Measurements from ENCODE around the gene UBA3. TPM values are rescaled to one million over a fixed set of nuclear protein-coding genes. Genes with fewer than 3 reads are reported as not detected.

UBA3 gene
- total and polyA plus RNA-seq, 2 donors (not counting 3 experiments of a cell fraction or from before 2014, with no cell fraction given) = 39.4 to 84.6 TPM

DNA sequence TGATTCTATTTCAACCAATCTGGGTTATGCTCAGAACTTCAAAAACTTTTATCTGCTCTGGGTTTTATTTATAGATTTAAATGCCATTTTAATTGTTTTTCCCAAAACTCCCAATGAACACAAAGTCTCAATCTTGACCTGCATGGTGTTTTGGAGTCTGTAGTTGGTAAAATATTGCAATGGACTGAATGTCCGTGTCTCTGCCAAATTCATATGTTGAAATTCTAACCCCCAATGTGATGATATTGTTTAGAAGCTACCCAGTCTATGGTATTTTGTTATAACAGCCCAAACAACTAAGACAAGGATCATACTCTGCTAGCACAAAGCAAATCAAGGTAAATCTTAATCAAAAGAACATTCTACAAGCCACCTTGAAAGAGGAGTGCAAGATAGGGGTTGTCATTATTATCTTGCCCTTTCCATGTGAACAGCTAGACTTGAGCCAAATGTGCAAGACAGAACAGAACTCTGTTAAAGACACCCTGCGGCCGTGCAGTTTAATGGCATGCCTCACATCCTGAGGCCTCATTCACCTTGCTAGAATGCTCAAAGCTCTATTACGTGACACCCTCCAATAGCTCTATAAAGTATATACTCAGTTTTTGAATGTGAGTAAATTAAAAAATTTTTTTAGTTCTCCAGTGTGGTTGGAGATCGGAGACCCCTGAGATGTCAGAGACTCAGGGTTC lies 74.2 kb downstream of the UBA3 start:
- H3K4me3 ChIP-seq (replicated peaks in 1 of 3; ENCODE audit: insufficient read depth in 1 of 3, low read depth in 1 of 3, low read length in 3 of 3) = no peak overlapping the region
- dilution Hi-C loops (cut with MboI; ENCODE audit: extremely low pct_ligation_motif_present, low sequenced_read_pairs) = no loop called here
- intact Hi-C loops (cut with micrococcal nuclease) = no loop called here
- FAIRE-seq (no peak), DNase-seq (ENCODE audit: low read depth, low spot score) (no peak)
- no TSS peak for BruUV-seq (replicated peaks)
- H3K9ac ChIP-seq (replicated peaks; ENCODE audit: extremely low read depth, insufficient read depth, low read length) = no peak overlapping the region
- no peaks in the 10 kb centered on the region for H4K20me1 ChIP-seq (replicated peaks; ENCODE audit: control insufficient read depth, extremely low read depth, insufficient read depth, low read length)
- peaks cover 23% of the 10 kb centered on the region for H3K4me1 ChIP-seq (ENCODE audit: control insufficient read depth, extremely low read depth, insufficient read depth, low read length)
- CTCF ChIA-PET = no interaction called here
- no peaks in the 10 kb centered on the region for H3K9me1 ChIP-seq (replicated peaks; ENCODE audit: control insufficient read depth, extremely low read depth, insufficient read depth, low read length)
- POLR2A ChIA-PET = no interaction called here
- TF ChIP-seq POLR2A (IDR thresholded peaks at IDR 0.05; ENCODE audit: low read depth, low read length) = no peak
- TF ChIP-seq FOS (IDR thresholded peaks at IDR 0.05; ENCODE audit: borderline replicate concordance, insufficient read depth, low read length) = no peak
- no peak for TF ChIP-seq JUN (IDR thresholded peaks at IDR 0.05; ENCODE audit: borderline replicate concordance, insufficient read depth, insufficient read length, low read depth)
- no peak for TF ChIP-seq MAX (IDR thresholded peaks at IDR 0.05; ENCODE audit: insufficient read depth, insufficient read length)
- TF ChIP-seq POLR2AphosphoS5 (IDR thresholded peaks at IDR 0.05; ENCODE audit: insufficient read depth, low read depth, low read length) = no peak
- TF ChIP-seq, protein P1, sequence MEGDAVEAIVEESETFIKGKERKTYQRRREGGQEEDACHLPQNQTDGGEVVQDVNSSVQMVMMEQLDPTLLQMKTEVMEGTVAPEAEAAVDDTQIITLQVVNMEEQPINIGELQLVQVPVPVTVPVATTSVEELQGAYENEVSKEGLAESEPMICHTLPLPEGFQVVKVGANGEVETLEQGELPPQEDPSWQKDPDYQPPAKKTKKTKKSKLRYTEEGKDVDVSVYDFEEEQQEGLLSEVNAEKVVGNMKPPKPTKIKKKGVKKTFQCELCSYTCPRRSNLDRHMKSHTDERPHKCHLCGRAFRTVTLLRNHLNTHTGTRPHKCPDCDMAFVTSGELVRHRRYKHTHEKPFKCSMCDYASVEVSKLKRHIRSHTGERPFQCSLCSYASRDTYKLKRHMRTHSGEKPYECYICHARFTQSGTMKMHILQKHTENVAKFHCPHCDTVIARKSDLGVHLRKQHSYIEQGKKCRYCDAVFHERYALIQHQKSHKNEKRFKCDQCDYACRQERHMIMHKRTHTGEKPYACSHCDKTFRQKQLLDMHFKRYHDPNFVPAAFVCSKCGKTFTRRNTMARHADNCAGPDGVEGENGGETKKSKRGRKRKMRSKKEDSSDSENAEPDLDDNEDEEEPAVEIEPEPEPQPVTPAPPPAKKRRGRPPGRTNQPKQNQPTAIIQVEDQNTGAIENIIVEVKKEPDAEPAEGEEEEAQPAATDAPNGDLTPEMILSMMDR (IDR thresholded peaks at IDR 0.05; ENCODE audit: extremely low read depth in 1 of 2, insufficient read depth in 1 of 2, low read depth in 1 of 2, low read length in 2 of 2) = no peak
- TF ChIP-seq GATA2 (IDR thresholded peaks at IDR 0.05; ENCODE audit: insufficient read depth, insufficient read length, low read depth, low read length) = no peak
- no peak for TF ChIP-seq MYC (IDR thresholded peaks at IDR 0.05; ENCODE audit: low read depth, low read length)
- TF ChIP-seq EZH2 (IDR thresholded peaks at IDR 0.05; ENCODE audit: borderline replicate concordance, low read depth, low read length, severe bottlenecking) = no peak
- no peaks in the 10 kb centered on the region for H3K27me3 ChIP-seq (ENCODE audit: control insufficient read depth in 2 of 2, insufficient read depth in 2 of 2, low read length in 2 of 2)
- H3K27ac ChIP-seq (ENCODE audit: insufficient read depth, low read depth, low read length) = no peak overlapping the region
- no peak overlapping the region for H3K4me2 ChIP-seq (ENCODE audit: insufficient read depth, low read length)
- H3K36me3 ChIP-seq (ENCODE audit: control insufficient read depth in 2 of 2, extremely low read depth in 1 of 2, insufficient read depth in 2 of 2, low read length in 2 of 2) = peaks cover 24 to 29% of the 10 kb centered on the region in 2 experiments
- H2AFZ ChIP-seq (ENCODE audit: low read depth, low read length) = no peak overlapping the region
- H3K79me2 ChIP-seq (ENCODE audit: control insufficient read depth, insufficient read depth, low read length) = peaks cover 5% of the 10 kb centered on the region
- no peaks in the 10 kb centered on the region for H3K9me3 ChIP-seq (replicated peaks; ENCODE audit: control insufficient read depth, insufficient read depth, low read length)

Data from endothelial cell of umbilical vein (primary cell).